ENCODE data around the gene CR1. TPM values are rescaled to one million over a fixed set of nuclear protein-coding genes. Genes with fewer than 3 reads are reported as not detected.
A peak's percentile ranks its signal among the peaks of the same experiment; 100 is the strongest.

Gene CR1
- total and polyA plus RNA-seq, 9 of the 15 experiments (the other 6 are each of a cell fraction or from before 2014, with no cell fraction given): 0.07 to 0.47 (median 0.18) TPM

DNA sequence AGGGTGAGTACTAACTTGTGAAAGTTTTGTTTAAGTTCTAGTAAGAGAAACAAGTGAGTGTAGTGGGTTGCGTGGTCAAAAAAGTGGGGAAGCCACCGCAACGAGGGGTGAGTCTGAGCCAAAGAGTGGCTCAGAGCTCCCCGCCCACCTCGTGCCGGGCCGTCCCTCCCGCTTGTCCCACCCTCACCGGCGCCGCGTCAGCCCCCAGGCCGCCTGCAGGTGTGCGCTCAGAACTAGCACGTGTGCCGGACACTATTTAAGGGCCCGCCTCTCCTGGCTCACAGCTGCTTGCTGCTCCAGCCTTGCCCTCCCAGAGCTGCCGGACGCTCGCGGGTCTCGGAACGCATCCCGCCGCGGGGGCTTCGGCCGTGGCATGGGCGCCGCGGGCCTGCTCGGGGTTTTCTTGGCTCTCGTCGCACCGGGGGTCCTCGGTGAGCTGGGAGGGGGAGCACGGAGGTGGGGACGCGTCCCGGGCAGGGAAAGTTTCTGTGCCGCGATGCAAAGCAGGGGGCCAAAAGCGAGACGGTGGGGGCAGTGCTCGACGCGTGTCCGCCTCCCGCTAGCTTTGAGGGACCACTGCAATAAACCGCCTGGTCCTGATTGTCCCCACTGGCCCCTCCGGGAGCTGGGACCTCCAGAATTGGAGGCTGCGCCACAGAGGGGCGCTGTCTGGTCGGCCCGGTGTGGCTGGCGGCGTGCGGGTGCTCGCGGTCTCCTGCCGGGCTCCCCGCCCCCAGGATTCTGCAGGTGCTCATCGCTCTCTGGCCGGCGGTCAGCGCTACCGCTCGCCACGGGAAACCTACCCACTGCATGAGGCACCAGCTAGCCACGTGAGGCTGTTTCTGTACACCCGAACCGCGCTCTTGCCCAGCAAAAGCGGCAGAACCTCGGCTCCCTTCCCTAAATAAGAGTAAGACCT is 41.7 kb upstream of the CR1 start, which contains the start of gene CR2 (continued):
- TF ChIP-seq, protein P1, sequence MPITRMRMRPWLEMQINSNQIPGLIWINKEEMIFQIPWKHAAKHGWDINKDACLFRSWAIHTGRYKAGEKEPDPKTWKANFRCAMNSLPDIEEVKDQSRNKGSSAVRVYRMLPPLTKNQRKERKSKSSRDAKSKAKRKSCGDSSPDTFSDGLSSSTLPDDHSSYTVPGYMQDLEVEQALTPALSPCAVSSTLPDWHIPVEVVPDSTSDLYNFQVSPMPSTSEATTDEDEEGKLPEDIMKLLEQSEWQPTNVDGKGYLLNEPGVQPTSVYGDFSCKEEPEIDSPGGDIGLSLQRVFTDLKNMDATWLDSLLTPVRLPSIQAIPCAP (CRISPR knock-in tag; IDR thresholded peaks at IDR 0.05; ENCODE audit: borderline replicate concordance): no peak
- TF ChIP-seq, protein P2, sequence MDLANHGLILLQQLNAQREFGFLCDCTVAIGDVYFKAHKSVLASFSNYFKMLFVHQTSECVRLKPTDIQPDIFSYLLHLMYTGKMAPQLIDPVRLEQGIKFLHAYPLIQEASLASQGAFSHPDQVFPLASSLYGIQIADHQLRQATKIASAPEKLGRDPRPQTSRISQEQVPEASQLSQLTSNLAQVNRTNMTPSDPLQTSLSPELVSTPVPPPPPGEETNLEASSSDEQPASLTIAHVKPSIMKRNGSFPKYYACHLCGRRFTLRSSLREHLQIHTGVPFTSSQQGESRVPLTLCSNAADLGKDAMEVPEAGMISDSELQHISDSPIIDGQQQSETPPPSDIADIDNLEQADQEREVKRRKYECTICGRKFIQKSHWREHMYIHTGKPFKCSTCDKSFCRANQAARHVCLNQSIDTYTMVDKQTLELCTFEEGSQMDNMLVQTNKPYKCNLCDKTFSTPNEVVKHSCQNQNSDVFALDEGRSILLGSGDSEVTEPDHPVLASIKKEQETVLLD (IDR thresholded peaks at IDR 0.05): no peak
- TF ChIP-seq, protein P3, sequence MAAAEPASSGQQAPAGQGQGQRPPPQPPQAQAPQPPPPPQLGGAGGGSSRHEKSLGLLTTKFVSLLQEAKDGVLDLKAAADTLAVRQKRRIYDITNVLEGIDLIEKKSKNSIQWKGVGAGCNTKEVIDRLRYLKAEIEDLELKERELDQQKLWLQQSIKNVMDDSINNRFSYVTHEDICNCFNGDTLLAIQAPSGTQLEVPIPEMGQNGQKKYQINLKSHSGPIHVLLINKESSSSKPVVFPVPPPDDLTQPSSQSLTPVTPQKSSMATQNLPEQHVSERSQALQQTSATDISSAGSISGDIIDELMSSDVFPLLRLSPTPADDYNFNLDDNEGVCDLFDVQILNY (CRISPR knock-in tag; IDR thresholded peaks at IDR 0.05): 0 out of 2 replicates have a peak, but pooled peaks have one; percentile 37
- TF ChIP-seq, protein P4, sequence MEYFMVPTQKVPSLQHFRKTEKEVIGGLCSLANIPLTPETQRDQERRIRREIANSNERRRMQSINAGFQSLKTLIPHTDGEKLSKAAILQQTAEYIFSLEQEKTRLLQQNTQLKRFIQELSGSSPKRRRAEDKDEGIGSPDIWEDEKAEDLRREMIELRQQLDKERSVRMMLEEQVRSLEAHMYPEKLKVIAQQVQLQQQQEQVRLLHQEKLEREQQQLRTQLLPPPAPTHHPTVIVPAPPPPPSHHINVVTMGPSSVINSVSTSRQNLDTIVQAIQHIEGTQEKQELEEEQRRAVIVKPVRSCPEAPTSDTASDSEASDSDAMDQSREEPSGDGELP (CRISPR knock-in tag; IDR thresholded peaks at IDR 0.05; ENCODE audit: borderline replicate concordance): peak; percentile 77; the same call in 1 of the 2 replicates
- no peak for TF ChIP-seq SP2 (IDR thresholded peaks at IDR 0.05; ENCODE audit: extremely low read depth, low read depth, low read length, poor library complexity, severe bottlenecking)
- no peak for TF ChIP-seq BCOR (IDR thresholded peaks at IDR 0.05)
- no peak for TF ChIP-seq TOE1 (IDR thresholded peaks at IDR 0.05; ENCODE audit: borderline replicate concordance)
- TF ChIP-seq TOE1 (CRISPR knock-in tag; IDR thresholded peaks at IDR 0.05; ENCODE audit: borderline replicate concordance, low read depth): no peak
- TF ChIP-seq ZNF77 (CRISPR knock-in tag; IDR thresholded peaks at IDR 0.05): no peak
- TF ChIP-seq MECOM (CRISPR knock-in tag; IDR thresholded peaks at IDR 0.05): no peak
- TF ChIP-seq ZNF696 (CRISPR knock-in tag; conservative IDR thresholded peaks at IDR 0.05): no peak
- no peak for TF ChIP-seq MCM7 (IDR thresholded peaks at IDR 0.05)
- TF ChIP-seq, protein P5, sequence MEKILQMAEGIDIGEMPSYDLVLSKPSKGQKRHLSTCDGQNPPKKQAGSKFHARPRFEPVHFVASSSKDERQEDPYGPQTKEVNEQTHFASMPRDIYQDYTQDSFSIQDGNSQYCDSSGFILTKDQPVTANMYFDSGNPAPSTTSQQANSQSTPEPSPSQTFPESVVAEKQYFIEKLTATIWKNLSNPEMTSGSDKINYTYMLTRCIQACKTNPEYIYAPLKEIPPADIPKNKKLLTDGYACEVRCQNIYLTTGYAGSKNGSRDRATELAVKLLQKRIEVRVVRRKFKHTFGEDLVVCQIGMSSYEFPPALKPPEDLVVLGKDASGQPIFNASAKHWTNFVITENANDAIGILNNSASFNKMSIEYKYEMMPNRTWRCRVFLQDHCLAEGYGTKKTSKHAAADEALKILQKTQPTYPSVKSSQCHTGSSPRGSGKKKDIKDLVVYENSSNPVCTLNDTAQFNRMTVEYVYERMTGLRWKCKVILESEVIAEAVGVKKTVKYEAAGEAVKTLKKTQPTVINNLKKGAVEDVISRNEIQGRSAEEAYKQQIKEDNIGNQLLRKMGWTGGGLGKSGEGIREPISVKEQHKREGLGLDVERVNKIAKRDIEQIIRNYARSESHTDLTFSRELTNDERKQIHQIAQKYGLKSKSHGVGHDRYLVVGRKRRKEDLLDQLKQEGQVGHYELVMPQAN (IDR thresholded peaks at IDR 0.05; ENCODE audit: borderline replicate concordance): no peak
- no peak for TF ChIP-seq RFX7 (CRISPR knock-in tag; IDR thresholded peaks at IDR 0.05)
